ENCODE measurements around the gene MPL.

GRCh38 chr1:43293896-43294760 lies 43.5 kb upstream of the MPL start:
- TF ChIP-seq CTCF (IDR thresholded peaks at IDR 0.05) (no peak), POLR2A (IDR thresholded peaks at IDR 0.05) (no peak), POLR2AphosphoS5 (IDR thresholded peaks at IDR 0.05) (peak in 1 of 4 donors; percentile 57)
